Activated naive CD8-positive, alpha-beta T cell treated with anti-CD3 and anti-CD28 coated beads, Interleukin-2, amount 10 ng/mL, durations not matched to agents 7 days and 5 days (primary cell): ENCODE results near the gene CCNH. TPM values are rescaled to one million over a fixed set of nuclear protein-coding genes. Genes with fewer than 3 reads are reported as not detected.

Experiments
- ATAC-seq: fragments of 150-1000 bp; cut with Tn5 transposase; one replicate; pipeline ENCODE4 v1.10.0; 2021; ENCODE audit warnings: low read depth, moderate library complexity
- POLR2A ChIA-PET: fragments of 350-600 bp; sonication (Branson Sonifier 250); formaldehyde crosslinking; loops from one replicate; lab custom pipeline; 2021; ENCODE audit warnings: antibody characterized with exemption; lab: Charles Lee
- DNase-seq: peaks from one replicate; pipeline ENCODE4 v3.0.0; 2021
- H3K27ac Mint-ChIP-seq: one replicate; pipeline ENCODE4 v1.8.0; 2022; ENCODE audit warnings: mild to moderate bottlenecking, mixed read lengths
- H3K27me3 Mint-ChIP-seq: one replicate; pipeline ENCODE4 v1.8.0; 2022; ENCODE audit warnings: mild to moderate bottlenecking, moderate library complexity, mixed read lengths
- H3K36me3 Mint-ChIP-seq: one replicate; pipeline ENCODE4 v1.8.0; 2021; ENCODE audit warnings: mild to moderate bottlenecking, mixed read lengths
- H3K4me1 Mint-ChIP-seq: one replicate; pipeline ENCODE4 v1.8.0; 2021; ENCODE audit warnings: mixed read lengths
- H3K4me3 Mint-ChIP-seq: one replicate; pipeline ENCODE4 v1.8.0; 2022; ENCODE audit warnings: mild to moderate bottlenecking, moderate library complexity, mixed read lengths
- H3K9me3 Mint-ChIP-seq: one replicate; pipeline ENCODE4 v1.8.0; 2021; ENCODE audit warnings: mixed read lengths
- total RNA-seq, 2 experiments: library from RNA; stranded (reverse); gene quantifications; one replicate each; pipeline ENCODE4 v1.2.3, GENCODE V29; 2021

CCNH gene
- total RNA-seq, 2 experiments from 2014 or later, result 63.2 to 71.0 TPM

GRCh38 chr5:87398981-87399614, 13.6 kb downstream of the CCNH start:
- no peak for DNase-seq
- H3K36me3 Mint-ChIP-seq, result peaks cover 25% of the 10 kb centered on the region
- H3K4me1 Mint-ChIP-seq, result peaks cover 14% of the 10 kb centered on the region
- no peaks in the 10 kb centered on the region for H3K9me3 Mint-ChIP-seq
- H3K27ac Mint-ChIP-seq, result no peak overlapping the region
- no peak overlapping the region for H3K4me3 Mint-ChIP-seq
- no peaks in the 10 kb centered on the region for H3K27me3 Mint-ChIP-seq
- ATAC-seq, result no peak
- POLR2A ChIA-PET, result interaction anchor here (0.6 kb wide), 1 partner anchor 113 kb away, joined by 3 read pairs; no protein-coding TSS in a partner anchor

- no peak overlapping the region for H3K27ac Mint-ChIP-seq
- POLR2A ChIA-PET, result no interaction called here
- ATAC-seq (no peak), DNase-seq (no peak)
- no peaks in the 10 kb centered on the region for H3K27me3 Mint-ChIP-seq
- H3K4me1 Mint-ChIP-seq, result peaks cover 17% of the 10 kb centered on the region
- H3K36me3 Mint-ChIP-seq, result peaks cover 37% of the 10 kb centered on the region
- H3K4me3 Mint-ChIP-seq, result no peak overlapping the region
- no peaks in the 10 kb centered on the region for H3K9me3 Mint-ChIP-seq
Measured at GRCh38 chr5:87394411-87395165, 18.1 kb downstream of the CCNH start.

- peaks cover 35% of the 10 kb centered on the region for H3K36me3 Mint-ChIP-seq
- H3K4me3 Mint-ChIP-seq, result no peak overlapping the region
- DNase-seq, result no peak
- ATAC-seq, result no peak
- no peaks in the 10 kb centered on the region for H3K9me3 Mint-ChIP-seq
- peaks cover 18% of the 10 kb centered on the region for H3K4me1 Mint-ChIP-seq
- POLR2A ChIA-PET, result no interaction called here
- H3K27me3 Mint-ChIP-seq, result no peaks in the 10 kb centered on the region
- no peak overlapping the region for H3K27ac Mint-ChIP-seq
Measured at GRCh38 chr5:87393331-87393730, 19.4 kb downstream of the CCNH start.

DNA sequence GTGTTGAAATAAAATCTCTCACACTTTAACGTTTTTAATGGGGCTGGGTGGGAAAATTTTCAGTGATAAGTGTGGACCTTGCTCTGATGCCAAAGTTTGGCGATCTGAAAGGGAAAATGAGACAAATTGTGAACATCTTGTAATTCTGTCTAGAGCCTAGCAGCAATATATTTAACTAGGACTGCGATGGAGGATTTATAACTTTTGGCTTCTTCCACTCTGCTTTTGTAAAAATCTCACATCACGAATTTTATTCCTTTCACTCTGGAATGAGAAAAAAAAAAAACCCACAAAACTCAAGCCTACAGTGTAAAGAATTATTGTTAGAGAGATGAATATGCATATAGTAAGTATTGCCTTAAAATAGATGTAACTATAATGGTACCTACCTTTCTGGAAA, 19.9 kb downstream of the CCNH start:
- POLR2A ChIA-PET, result no interaction called here
- H3K9me3 Mint-ChIP-seq, result no peaks in the 10 kb centered on the region
- DNase-seq (no peak), ATAC-seq (no peak)
- H3K4me3 Mint-ChIP-seq, result no peak overlapping the region
- no peak overlapping the region for H3K27ac Mint-ChIP-seq
- peaks cover 34% of the 10 kb centered on the region for H3K36me3 Mint-ChIP-seq
- no peaks in the 10 kb centered on the region for H3K27me3 Mint-ChIP-seq
- H3K4me1 Mint-ChIP-seq, result peaks cover 18% of the 10 kb centered on the region

GRCh38 chr5:87392170-87392569, 20.6 kb downstream of the CCNH start:
- Mint-ChIP-seq H3K4me1 (peaks cover 18% of the 10 kb centered on the region), H3K4me3 (no peak overlapping the region), H3K9me3 (no peaks in the 10 kb centered on the region), H3K27me3 (no peaks in the 10 kb centered on the region), H3K36me3 (peaks cover 36% of the 10 kb centered on the region), H3K27ac (no peak overlapping the region)
- POLR2A ChIA-PET, result no interaction called here
- ATAC-seq, result no peak
- no peak for DNase-seq

DNA sequence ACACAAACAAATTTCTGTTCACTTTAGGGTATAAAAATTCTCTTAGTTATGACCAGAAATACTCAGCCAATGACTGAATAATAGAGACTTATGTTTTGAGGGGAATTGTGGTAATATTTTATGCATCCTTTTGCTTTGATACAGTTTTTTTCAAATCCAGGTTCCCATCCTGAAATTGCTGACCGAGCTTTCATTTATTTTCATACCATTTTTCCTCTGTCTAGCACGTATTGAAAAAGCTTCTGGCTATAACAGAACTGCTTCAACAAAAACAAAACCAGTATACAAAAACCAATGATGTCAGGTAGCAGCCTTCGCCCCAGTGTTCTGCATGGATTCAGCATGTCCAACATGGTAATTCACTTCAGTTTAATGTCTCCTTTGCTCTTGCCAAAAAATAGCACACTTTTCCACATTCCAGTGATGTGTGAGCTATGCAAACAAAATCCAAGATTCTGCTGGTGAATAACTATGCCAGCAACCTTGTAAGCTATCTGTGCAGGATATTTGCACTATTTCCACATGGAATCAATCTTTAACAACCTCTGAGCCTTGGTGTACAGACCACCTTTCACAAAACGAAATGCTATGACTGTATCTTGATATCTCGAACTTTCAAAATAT, 22.0 kb downstream of the CCNH start:
- ATAC-seq (no peak), DNase-seq (no peak)
- H3K4me3 Mint-ChIP-seq, result no peak overlapping the region
- peaks cover 12% of the 10 kb centered on the region for H3K4me1 Mint-ChIP-seq
- no peaks in the 10 kb centered on the region for H3K9me3 Mint-ChIP-seq
- H3K27me3 Mint-ChIP-seq, result no peaks in the 10 kb centered on the region
- POLR2A ChIA-PET, result interaction anchor here (1.2 kb wide), 1 partner anchor 20 kb away, joined by 3 read pairs; no protein-coding TSS in a partner anchor
- peaks cover 37% of the 10 kb centered on the region for H3K36me3 Mint-ChIP-seq
- H3K27ac Mint-ChIP-seq, result no peak overlapping the region

GRCh38 chr5:87390075-87390474, 22.7 kb downstream of the CCNH start:
- Mint-ChIP-seq H3K4me1 (peaks cover 12% of the 10 kb centered on the region), H3K27ac (peak overlapping the region; percentile 50), H3K27me3 (no peaks in the 10 kb centered on the region), H3K9me3 (no peaks in the 10 kb centered on the region), H3K4me3 (no peak overlapping the region), H3K36me3 (peaks cover 34% of the 10 kb centered on the region)
- no peak for DNase-seq
- ATAC-seq, result no peak
- POLR2A ChIA-PET, result interaction anchor here (1.2 kb wide), 1 partner anchor 21 kb away, joined by 3 read pairs; no protein-coding TSS in a partner anchor

- peaks cover 12% of the 10 kb centered on the region for H3K4me1 Mint-ChIP-seq
- peaks cover 31% of the 10 kb centered on the region for H3K36me3 Mint-ChIP-seq
- no peak overlapping the region for H3K4me3 Mint-ChIP-seq
- DNase-seq (no peak), ATAC-seq (no peak)
- peak overlapping the region; percentile 50 for H3K27ac Mint-ChIP-seq
- H3K9me3 Mint-ChIP-seq, result no peaks in the 10 kb centered on the region
- H3K27me3 Mint-ChIP-seq, result no peaks in the 10 kb centered on the region
- POLR2A ChIA-PET, result interaction anchor here (0.6 to 1.2 kb wide), 2 partner anchors 22 to 246 kb away, joined by 3 read pairs; no protein-coding TSS in a partner anchor
Measured at GRCh38 chr5:87389296-87390034, 23.3 kb downstream of the CCNH start.

DNA sequence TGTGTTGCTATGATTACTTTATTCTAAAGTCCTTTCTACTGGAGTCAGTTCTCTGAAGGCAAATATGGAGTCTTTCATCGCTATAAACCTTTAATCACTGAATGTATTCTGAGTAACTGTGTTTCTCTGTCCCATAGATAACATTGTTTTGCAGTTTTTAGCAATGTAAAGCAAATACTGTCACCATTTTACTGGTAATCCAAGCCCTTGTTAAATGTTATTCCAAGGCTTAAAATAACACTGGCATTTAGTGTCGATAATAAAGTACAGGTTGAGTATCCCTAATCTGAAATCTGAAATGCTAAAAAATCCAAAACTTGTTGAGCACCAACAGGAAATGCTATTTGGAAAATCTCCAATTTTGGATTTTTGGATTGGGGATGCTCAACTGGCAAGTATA, 24.6 kb downstream of the CCNH start:
- peaks cover 34% of the 10 kb centered on the region for H3K36me3 Mint-ChIP-seq
- ATAC-seq, result no peak
- no peak overlapping the region for H3K27ac Mint-ChIP-seq
- no peaks in the 10 kb centered on the region for H3K27me3 Mint-ChIP-seq
- H3K9me3 Mint-ChIP-seq, result no peaks in the 10 kb centered on the region
- no peak overlapping the region for H3K4me3 Mint-ChIP-seq
- no peak for DNase-seq
- peaks cover 12% of the 10 kb centered on the region for H3K4me1 Mint-ChIP-seq
- POLR2A ChIA-PET, result no interaction called here

DNA sequence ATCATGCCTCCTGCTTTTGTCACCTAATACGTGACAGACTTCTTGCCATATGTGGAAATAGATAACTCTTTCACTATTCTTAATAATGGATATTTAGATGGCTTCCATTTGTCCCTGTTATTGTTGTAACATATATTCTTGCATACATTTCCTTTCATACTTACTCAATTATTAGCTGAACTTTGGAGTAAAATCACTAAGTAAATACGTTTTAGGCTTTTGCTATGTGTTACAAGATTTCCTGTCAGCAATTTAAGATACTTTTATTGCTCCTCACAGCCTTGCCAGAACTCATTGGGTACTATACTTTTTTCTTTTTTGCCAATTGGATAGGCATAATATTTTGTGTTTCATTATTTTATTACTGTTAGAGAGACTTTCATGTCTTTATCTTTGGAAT, 26.9 kb downstream of the CCNH start:
- Mint-ChIP-seq H3K4me1 (peaks cover 7% of the 10 kb centered on the region), H3K4me3 (no peak overlapping the region), H3K36me3 (peaks cover 30% of the 10 kb centered on the region), H3K27ac (no peak overlapping the region), H3K27me3 (no peaks in the 10 kb centered on the region), H3K9me3 (no peaks in the 10 kb centered on the region)
- ATAC-seq (no peak), DNase-seq (no peak)
- POLR2A ChIA-PET, result no interaction called here

DNA sequence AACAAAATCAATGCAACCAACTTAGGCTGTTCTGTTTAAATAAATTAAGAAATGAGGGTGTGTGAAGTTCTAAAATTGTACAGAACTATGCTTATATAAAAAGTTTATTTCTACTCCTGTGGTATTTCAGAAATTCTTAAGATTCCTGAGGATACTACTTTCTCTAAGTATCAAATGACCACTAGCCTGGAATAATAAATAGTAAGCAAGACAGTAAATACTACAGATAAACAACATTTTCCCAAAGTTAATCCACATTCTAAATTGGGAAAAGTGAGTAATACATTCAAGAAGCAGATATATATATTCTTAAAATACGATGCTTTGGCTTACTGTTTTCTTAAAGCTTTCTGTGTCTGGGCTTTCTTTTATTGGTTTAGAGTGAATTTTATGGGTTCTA, 29.5 kb downstream of the CCNH start:
- no peak overlapping the region for H3K27ac Mint-ChIP-seq
- no peak for ATAC-seq
- H3K4me3 Mint-ChIP-seq, result no peak overlapping the region
- H3K4me1 Mint-ChIP-seq, result no peaks in the 10 kb centered on the region
- H3K9me3 Mint-ChIP-seq, result no peaks in the 10 kb centered on the region
- no peaks in the 10 kb centered on the region for H3K27me3 Mint-ChIP-seq
- peaks cover 22% of the 10 kb centered on the region for H3K36me3 Mint-ChIP-seq
- DNase-seq, result no peak
- POLR2A ChIA-PET, result interaction anchor here (0.7 kb wide), 1 partner anchor 251 kb away, joined by 3 read pairs; no protein-coding TSS in a partner anchor

DNA sequence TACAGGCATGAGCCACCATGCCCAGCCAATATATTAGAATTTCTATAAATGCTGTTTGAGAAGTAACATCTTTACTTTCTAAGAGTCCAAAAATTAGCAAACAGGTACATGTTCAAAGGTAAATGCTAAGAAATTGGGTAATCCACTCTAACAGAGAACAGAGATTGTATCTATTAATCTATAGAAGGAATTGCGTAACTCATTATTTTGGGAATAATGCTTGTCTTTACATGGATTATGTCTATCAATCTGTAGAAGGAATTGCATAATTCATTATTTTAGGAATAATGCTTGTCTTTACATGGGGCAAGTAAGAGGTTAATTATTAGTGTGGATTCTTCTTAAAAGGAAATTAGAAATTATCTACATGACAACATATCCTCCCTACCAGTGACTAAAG, 30.5 kb downstream of the CCNH start:
- POLR2A ChIA-PET, result no interaction called here
- Mint-ChIP-seq H3K4me3 (no peak overlapping the region), H3K4me1 (no peaks in the 10 kb centered on the region), H3K36me3 (peaks cover 18% of the 10 kb centered on the region), H3K27ac (no peak overlapping the region), H3K27me3 (no peaks in the 10 kb centered on the region), H3K9me3 (no peaks in the 10 kb centered on the region)
- DNase-seq, result no peak
- no peak for ATAC-seq

- DNase-seq, result no peak
- ATAC-seq, result no peak
- Mint-ChIP-seq H3K9me3 (no peaks in the 10 kb centered on the region), H3K4me1 (no peaks in the 10 kb centered on the region), H3K27ac (no peak overlapping the region), H3K36me3 (peaks cover 16% of the 10 kb centered on the region), H3K27me3 (no peaks in the 10 kb centered on the region), H3K4me3 (no peak overlapping the region)
- POLR2A ChIA-PET, result interaction anchor here (0.6 kb wide), 1 partner anchor 38 kb away, joined by 7 read pairs; no protein-coding TSS in a partner anchor
Measured at GRCh38 chr5:87372705-87373104, 40.0 kb downstream of the CCNH start.
